ENCODE measurements around the gene DNAH11.
"Not testable (repeated sequence)": the region's sequence is repeated elsewhere in the genome, so short reads cannot be mapped to it uniquely, and the experiment has no call there.

Gene DNAH11

GRCh38 chr7:21778953-21779352 lies 236.1 kb downstream of the DNAH11 start:
- DNase-seq = no peak

GRCh38 chr7:21782996-21783395 lies 240.2 kb downstream of the DNAH11 start:
- no peak for DNase-seq

DNA sequence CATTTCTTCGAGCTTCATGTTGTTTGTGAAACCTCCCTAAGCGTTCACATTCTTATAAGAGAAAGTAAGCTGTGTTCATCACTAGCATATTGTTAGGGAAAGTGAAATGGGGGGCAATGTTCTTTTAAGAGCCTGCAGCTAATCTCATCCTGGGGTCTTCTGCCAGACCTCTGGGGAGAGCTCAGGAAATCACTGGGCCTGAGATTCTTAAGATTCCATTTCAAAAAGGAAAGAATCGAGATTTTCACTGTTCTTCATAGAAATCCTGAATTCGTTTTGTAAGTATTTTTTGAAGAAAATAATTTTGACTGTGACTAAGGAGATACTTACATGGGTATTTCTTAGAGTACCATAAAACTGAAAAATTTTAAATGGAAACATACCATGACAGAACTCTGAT lies 242.2 kb downstream of the DNAH11 start:
- no peak for DNase-seq

- DNase-seq = no peak
These were observed 263.0 kb downstream of the DNAH11 start for GRCh38 chr7:21805791-21806190.

- no peak for DNase-seq
These were observed 263.5 kb downstream of the DNAH11 start for GRCh38 chr7:21806388-21806787.

DNA sequence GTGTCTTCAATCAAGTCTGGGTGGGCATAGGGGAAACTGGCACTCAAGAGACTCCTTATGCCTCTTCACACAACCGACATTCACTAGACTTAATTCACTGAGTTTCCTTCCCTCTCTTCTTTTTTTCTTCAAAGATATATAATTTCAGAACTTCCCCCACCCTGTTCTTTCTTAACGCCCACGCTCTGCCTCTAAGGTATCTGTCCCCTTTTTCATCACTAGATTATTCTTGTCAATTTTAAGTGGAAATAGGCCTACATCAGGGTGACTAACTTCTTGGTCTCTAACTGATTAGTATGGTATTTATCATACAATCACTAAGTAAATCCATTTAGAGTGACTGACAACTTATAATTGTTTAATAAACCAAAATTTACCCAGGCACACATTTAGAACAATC lies 276.2 kb downstream of the DNAH11 start:
- DNase-seq = no peak

GRCh38 chr7:21828841-21829240 lies 286.0 kb downstream of the DNAH11 start:
- DNase-seq = no peak

GRCh38 chr7:21829731-21830130 lies 286.9 kb downstream of the DNAH11 start:
- DNase-seq = no peak

DNA sequence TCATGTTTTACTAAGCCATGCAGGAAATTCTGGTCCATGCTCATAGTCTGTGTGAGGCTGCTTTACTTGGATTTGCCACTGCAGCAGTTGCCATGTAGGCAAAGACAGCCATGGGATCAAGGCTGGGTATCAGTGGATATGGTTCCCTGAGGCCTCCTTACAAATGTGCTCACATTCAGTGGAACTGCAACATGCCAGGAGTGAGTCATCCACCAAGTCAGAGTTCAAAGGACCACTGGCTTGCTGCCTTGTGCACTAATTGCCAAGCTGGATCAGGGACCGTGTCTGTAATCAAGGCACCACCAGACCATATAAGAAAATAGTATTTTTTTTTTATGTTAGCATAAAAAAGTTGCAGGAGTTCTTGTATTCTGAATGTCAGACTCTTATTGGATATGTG lies 301.9 kb downstream of the DNAH11 start:
- DNase-seq = no peak

DNA sequence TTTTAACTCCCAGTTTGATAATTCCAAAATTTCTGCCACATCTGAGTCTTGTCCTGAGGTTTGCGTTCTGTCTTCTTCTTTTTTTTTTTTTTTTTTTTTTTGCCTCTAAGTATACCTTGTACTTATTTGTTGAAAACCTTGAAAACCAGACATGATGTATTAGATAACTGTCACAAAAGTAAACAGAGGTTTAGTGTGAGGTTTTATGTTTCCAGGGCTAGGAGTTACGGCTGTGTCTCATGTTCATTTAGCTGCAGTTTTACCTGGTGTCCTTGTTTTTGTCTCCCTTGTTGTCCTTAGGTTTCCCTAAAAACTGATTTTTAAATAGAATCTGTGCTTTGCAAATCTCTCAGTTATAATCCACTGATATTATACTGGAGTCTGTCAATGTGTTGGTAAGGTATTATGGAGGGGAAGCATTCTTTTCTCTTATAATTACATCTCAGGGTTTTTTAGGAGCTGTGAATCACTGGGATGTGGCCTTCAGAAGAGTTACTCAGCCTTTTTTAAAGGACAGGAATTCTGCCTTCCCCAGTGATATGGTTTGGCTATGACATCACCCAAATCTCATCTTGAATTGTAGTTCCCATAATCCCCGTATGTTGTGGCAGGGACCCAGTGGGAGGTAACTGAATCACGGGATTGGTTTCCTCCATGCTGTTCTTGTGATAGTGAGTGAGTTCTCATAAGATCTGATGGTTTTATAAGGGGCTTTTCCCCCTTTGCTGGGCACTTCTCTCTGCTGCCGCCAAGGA lies 307.9 kb downstream of the DNAH11 start:
- DNase-seq = no peak

DNA sequence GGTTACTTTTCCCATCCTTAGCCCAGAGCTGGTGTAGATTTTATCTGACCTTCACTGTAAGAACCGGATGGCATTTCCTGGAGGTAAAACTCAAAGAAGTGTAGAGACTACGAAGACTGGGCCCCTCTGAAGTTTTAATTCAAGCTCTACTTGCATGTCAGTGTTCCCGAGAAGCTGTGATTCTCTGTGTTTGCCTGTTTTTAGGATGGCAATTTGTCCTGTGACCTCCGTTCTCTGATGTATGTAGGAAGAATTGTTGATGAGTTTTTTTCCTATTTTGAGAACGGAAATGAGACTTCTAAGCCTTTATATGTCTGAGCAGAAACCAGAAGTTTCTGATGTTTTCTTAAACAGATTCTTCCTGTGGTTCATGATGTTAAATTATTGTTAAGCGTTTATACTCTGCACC lies 308.7 kb downstream of the DNAH11 start:
- no peak for DNase-seq

DNA sequence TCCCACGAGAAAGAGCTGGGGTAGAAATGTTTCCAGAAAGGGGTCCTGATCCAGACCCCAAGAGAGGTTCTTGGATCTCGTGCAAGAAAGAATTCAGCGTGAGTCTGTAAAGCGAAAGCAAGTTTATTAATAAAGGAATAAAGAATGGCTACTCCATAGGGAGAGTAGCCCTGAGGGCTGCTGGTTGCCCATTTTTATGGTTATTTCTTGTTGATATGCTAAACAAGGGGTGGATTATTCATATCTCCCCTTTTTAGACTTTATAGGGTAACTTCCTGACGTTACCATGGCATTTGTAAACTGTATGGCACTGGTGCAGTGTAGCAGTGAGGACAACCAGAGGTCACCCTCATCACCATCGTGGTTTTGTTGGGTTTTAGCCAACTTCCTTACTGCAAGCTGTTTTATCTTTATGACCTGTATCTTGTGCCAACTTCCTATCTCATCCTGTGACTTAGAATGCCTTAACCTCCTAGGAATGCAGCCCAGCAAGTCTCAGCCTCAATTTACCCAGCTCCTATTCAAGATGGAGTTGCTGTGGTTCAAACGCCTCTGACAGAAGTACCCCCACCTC lies 322.9 kb downstream of the DNAH11 start:
- DNase-seq = not testable (repeated sequence)

GRCh38 chr7:21866731-21867130 lies 323.9 kb downstream of the DNAH11 start:
- no peak for DNase-seq

DNA sequence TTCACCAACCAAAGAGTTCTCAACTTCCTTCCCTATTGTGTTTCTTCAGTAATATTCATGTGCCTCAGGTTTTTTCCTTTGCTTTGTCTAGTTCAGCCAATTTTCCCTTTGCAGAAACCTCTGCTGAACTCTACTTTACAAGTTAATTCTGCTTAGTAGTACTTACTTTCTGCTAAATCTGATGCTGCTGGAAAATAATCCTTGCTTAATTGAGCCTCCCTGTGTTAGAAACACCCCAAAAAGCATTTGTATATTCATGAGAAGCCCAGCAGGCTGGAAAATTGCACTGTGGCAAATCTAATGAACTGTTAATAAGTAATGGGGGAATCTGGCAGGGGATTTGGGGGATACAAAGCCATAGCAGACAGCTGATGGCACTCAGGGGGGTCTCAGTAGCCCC lies 324.4 kb downstream of the DNAH11 start:
- DNase-seq = no peak

DNA sequence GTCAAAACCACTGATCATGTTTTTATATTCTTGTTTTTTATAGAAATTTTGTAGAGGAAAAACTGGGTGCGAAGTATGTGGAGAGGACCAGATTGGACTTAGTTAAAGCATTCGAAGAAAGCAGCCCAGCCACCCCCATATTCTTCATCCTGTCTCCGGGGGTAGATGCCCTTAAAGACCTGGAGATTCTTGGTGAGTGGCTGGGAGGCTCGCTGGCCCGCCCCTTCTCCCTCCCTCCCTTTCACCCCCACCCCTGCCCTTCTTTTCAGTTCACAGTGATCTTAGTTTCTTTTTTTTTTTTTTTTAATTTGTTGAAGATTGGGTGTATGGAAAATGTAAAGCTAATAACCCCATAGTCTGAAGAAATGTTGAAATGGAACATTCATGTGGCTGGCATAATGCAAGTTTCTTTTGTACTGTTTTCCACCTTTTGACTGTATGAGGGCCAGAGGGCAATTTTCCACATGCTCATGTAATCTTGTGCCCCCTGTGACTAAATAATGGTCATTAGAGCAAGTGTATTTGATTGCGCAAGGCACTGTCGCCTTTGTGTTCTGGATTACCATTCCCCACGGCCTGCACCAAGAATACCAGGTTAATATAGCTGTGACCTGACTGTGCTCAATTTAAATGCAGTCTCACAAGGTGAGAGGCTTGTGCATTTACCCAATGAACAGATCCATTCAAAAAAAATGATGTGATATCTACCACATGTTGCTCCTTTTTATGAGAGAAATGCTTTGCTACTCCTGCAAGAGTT lies 325.2 kb downstream of the DNAH11 start:
- DNase-seq = no peak

DNA sequence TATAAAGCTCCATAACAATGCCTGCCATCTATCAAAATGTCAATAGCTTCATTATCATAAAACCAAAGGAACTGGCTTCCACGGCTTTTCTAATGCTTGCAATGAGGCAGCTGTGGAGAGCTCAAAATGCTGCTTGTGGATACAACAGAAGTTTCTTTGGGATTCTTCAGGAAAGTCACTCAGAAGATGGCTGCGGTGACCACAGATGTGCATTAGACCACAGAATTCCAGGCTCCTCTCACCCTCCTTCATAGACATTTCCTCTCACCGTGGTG lies 325.7 kb downstream of the DNAH11 start:
- DNase-seq = no peak

- DNase-seq = no peak
These were observed 327.1 kb downstream of the DNAH11 start for GRCh38 chr7:21869785-21870402.

DNA sequence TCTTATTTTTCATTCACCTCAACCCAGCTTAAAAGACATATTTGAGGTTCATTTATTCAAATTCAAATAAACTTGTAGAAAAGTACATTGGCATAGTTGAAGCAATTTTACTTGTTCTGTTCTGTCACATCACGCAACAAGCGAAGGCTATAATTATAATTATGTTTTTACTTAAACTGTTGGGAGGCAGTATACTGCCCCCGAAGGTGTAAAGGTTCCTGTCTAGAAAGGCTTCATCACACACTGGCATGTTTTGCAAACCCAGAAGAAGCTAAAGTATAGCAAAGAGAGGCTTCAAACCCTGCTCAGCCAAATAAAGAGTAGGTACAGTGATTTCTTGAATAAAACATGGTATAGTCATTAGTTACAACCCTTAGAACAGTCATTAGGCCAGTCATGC lies 340.2 kb downstream of the DNAH11 start:
- no peak for DNase-seq

- not testable (repeated sequence) for DNase-seq
These were observed 340.7 kb downstream of the DNAH11 start for GRCh38 chr7:21883501-21883900.

DNA sequence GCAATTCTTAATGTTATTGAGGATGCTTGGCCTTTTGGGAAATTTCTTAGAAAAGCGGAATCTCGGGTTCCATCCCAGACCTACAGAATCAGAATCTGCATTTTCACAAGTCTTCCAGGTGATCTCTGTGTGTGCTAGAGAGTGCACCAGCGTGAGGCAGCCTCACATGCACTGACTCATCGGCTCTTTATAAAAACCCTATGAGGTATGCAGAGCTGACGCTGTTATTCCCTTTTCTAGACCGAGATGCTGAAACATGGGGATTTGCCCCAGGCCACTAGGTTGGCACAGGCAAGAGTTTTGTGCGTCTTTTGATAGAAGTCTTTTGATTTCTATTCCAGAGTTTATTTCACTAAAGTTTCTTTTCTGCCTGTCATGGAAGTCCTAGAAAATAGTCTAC lies 341.7 kb downstream of the DNAH11 start:
- DNase-seq = no peak

- DNase-seq = no peak
These were observed 343.6 kb downstream of the DNAH11 start for GRCh38 chr7:21886396-21886795.

DNA sequence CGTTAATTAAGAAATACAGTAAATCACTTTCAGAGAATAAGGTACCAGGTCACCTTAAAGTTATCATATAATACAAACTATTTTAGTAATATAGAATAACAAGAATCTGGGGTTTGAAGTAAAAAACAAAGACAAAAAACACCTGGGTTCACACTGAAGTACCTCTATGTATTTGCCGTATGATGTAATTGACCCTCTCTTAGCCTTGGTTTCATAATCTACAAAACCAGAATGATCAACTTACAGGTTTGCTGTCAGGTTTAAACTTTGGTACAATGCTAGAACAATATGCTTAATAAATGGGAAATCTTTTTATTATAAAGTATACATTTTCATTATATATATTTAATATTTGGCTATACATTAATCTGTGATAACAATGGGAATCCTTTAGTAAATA lies 344.5 kb downstream of the DNAH11 start:
- DNase-seq = no peak

DNA sequence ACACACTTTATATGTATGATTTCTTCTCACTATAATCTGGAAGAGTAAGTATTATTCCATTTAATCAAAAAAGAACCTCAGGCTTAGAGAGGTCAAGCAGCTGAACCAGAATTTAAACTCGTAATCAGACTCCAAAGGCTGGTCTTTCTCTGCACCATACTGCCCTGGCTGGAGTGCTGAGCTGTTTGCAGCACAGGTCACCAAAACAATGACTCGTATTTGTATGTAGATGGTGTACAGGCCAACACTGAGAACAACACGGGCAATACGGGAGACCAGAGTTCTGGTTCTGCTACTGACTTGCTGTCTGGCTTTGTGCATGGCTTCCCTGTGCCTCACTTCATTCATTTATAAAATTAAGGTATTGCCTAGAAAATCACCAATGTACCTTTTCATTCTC lies 344.9 kb downstream of the DNAH11 start:
- DNase-seq = no peak

- DNase-seq = no peak
These were observed 348.5 kb downstream of the DNAH11 start for GRCh38 chr7:21891291-21891690.
